Heart right ventricle (tissue), 16 donors: ENCODE results near the gene FANCC. TPM values are rescaled to one million over a fixed set of nuclear protein-coding genes. Genes with fewer than 3 reads are reported as not detected.
"Not testable (repeated sequence)": the region's sequence is repeated elsewhere in the genome, so short reads cannot be mapped to it uniquely, and the experiment has no call there.

ENCODE experiments used
- ATAC-seq, 8 donors: fragments of 200-7000 bp; cut with Tn5 transposase; one replicate each; pipeline ENCODE4 v1.9.1; 2020; ENCODE audit warnings: mild to moderate bottlenecking in 8 of 8, moderate library complexity in 8 of 8, moderate number of reproducible peaks in 1 of 8
- DNase-seq, 2 donors: peaks; one replicate each; pipeline ENCODE4 v3.0.0-alpha.2; 2020
- H3K27ac ChIP-seq, 10 donors: fragments of 200-600 bp; sonication (generic) in 2 of 10; one replicate each; pipeline versions ENCODE4 v1.5.0 to v1.8.0; 2020 to 2022; ENCODE audit warnings: mild to moderate bottlenecking in 3 of 10
- H3K27me3 ChIP-seq, 7 donors: fragments of 200-600 bp; one replicate each; pipeline ENCODE4 v1.8.0; 2021 to 2022; ENCODE audit warnings: mild to moderate bottlenecking in 2 of 7
- H3K36me3 ChIP-seq, 9 donors: fragments of 200-600 bp; sonication (generic) in 1 of 9; one replicate each; pipeline versions ENCODE4 v1.5.0 to v1.8.0; 2020 to 2022; ENCODE audit warnings: mild to moderate bottlenecking in 2 of 9
- H3K4me1 ChIP-seq, 9 donors: fragments of 200-600 bp; sonication (generic) in 1 of 9; one replicate each; pipeline versions ENCODE4 v1.5.0 to v1.8.0; 2020 to 2022; ENCODE audit warnings: mild to moderate bottlenecking in 4 of 9
- H3K4me3 ChIP-seq, 10 donors: fragments of 200-600 bp; sonication (generic) in 2 of 10; one replicate each; pipeline versions ENCODE4 v1.5.0 to v1.8.0; 2020 to 2022; ENCODE audit warnings: mild to moderate bottlenecking in 7 of 10, moderate library complexity in 2 of 10
- H3K9me3 ChIP-seq, 11 donors: fragments of 200-600 bp in 10 of 11; sonication (generic) in 2 of 11; one replicate each; pipeline versions ENCODE4 v1.5.0 to v1.8.0; 2013 to 2022; ENCODE audit warnings: mild to moderate bottlenecking in 2 of 11, control low read depth in 1 of 11, moderate library complexity in 1 of 11
- CTCF ChIP-seq, 9 donors: fragments of 200-600 bp; sonication (generic) in 2 of 9; IDR thresholded peaks; one replicate each; pipeline versions ENCODE4 v1.5.0 to v1.8.0; 2021 to 2022; ENCODE audit warnings: antibody characterized with exemption in 9 of 9, mild to moderate bottlenecking in 5 of 9, moderate library complexity in 1 of 9
- WGBS, 2 donors: extraction: QIAGEN DNeasy Blood & Tissue Kit; methylation state at CpG; one replicate each; pipeline ENCODE4 v1.1.7; 2013; ENCODE audit warnings: inconsistent platforms in 1 of 2; 5-methylcytosine and 5-hydroxymethylcytosine counted together
- intact Hi-C, 10 donors: fragments of 100-400 bp; cut with DNase I; formaldehyde crosslinking; loops; one replicate each; pipeline versions ENCODE4 v1.11.1 to v1.14.2; 2022
- polyA plus RNA-seq, 2 donors: library from polyadenylated mRNA; stranded (reverse); fragments of 200-250 nt; gene quantifications; one replicate each; pipeline ENCODE4 v1.2.3, GENCODE V29; 2013
- total RNA-seq, 10 donors: library from RNA; stranded (reverse); fragmentation: NEBNext Ultra II Directional in 3 of 10; extraction: Animal tissue kit (Norgen Biotek cat#: 25700) in 3 of 10; gene quantifications; one replicate each; pipeline versions ENCODE4 v1.2.1 to v1.2.4, GENCODE V29; 2021 to 2023
- donor health status: Arrhythmogenic right ventricular cardiomyopathy.
- donor health status: ischemic (EF 13 %, LVEDD 7.1; RV severe dilation, severe dysfunction).
- donor health status: healthy with polysubstance abuse.
- donor health status: DM: no; HTN: yes; CAD: no.
- donor health status: DM: no; HTN: no; CAD: no.
- donor health status: ischemic (EF 25% LVEDD 6.9; RV normal size, moderate dysfunction).
- donor health status: ischemic (EF 25% LVEDD 5.7; RV mildly dilated, moderate dysfunction).
- donor health status: healthy.
- donor health status: DM: yes; HTN: yes; CAD: no.
- donor health status: Ischemic cardiomyopathy.
- donor health status: ischemic (EF 35%, LVEDD 5.7; RV mildly dilated, moderate dysfunction).
- donor health status: nonischemic (EF 11% LVEDD 7.7; RV severe dilation, severe dysfunction).
- donor health status: DM: yes; HTN: yes; CAD: no.
- donor health status: PGD.
- donor health status: ischemic (EF 29% LVEDD 5.4; RV normal size, mild dysfunction).
- donor health status: nonischemic (EF 23%, LVEDD 6.1; RV moderate dilation, normal function).

Gene FANCC
- total and polyA plus RNA-seq, 12 donors: 2.9 to 6.8 (median 4.3) TPM

DNA sequence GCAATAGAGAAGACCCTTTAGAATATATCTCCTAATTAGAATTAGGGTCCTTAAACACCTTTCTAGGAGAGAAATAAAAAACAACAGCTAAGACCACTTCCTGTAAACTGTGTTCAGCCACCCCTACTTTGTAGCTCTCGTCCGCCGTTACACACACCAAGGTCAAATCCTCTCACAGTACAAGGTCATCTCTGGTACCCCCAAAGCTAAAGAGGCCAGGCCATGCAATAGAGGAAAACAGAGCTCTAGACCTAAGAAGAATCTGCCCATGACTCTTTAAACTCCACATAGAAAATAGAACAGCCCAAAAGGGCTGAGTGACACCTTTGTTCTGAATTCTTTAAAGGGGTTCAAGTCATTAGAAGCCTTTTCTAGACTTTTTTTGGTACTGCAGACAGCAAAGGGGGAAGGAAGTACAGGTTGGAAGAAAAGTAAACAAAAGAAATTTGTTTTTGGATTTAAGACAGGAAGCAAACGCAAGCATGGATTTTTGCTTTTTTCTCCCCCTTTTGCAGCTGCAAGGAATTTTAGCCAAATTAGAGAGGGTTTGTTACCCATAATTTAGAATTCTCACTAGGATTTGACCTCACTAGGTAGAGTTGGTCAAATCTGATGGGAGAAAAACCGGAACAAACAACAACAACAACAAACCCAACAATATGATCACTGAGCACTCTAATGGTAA is 13.4 kb upstream of the FANCC start:
- 75 to 83% methylated on average over 5 of the region's 5 CpGs for WGBS, 2 donors
- Histone ChIP-seq H3K4me1 (no peaks in the 10 kb centered on the region), H3K9me3 (peaks cover 0 to 27% (median 5%) of the 10 kb centered on the region in 11 donors), H3K36me3 (no peaks in the 10 kb centered on the region), H3K4me3 (no peak overlapping the region), H3K27me3 (peaks cover 0 to 5% (median 0%) of the 10 kb centered on the region in 7 donors), H3K27ac (no peak overlapping the region)
- intact Hi-C loops: no loop called here
- DNase-seq: no peak
- TF ChIP-seq CTCF (IDR thresholded peaks at IDR 0.05): no peak
- no peak for ATAC-seq

GRCh38 chr9:95329061-95329460 is 11.6 kb upstream of the FANCC start:
- not testable (repeated sequence) for H3K4me3 ChIP-seq, H3K36me3 ChIP-seq, H3K4me1 ChIP-seq, DNase-seq, ATAC-seq, H3K27ac ChIP-seq, H3K27me3 ChIP-seq
- intact Hi-C loops: loop anchor here in 1 of 10 donors (10.0 kb wide), 1 partner anchor 136 kb away; no protein-coding TSS in a partner anchor
- H3K9me3 ChIP-seq: peaks cover 0 to 36% (median 5%) of the 10 kb centered on the region in 11 donors
- WGBS, 2 donors: 91 to 93% methylated on average over 6 of the region's 6 CpGs

- H3K27ac ChIP-seq: no peak overlapping the region
- no peak for ATAC-seq
- H3K36me3 ChIP-seq: no peaks in the 10 kb centered on the region
- intact Hi-C loops: loop anchor here in 1 of 10 donors (10.0 kb wide), 1 partner anchor 137 kb away; no protein-coding TSS in a partner anchor
- H3K4me3 ChIP-seq: no peak overlapping the region
- no peak for TF ChIP-seq CTCF (IDR thresholded peaks at IDR 0.05)
- H3K9me3 ChIP-seq: peaks cover 0 to 36% (median 5%) of the 10 kb centered on the region in 11 donors
- no peaks in the 10 kb centered on the region for H3K4me1 ChIP-seq
- H3K27me3 ChIP-seq: peaks cover 0 to 5% (median 0%) of the 10 kb centered on the region in 7 donors
- DNase-seq: no peak
- 30 to 36% methylated on average over 1 of the region's 1 CpG for WGBS, 2 donors
Observed at GRCh38 chr9:95327239-95327865, 9.8 kb upstream of the FANCC start.

DNA sequence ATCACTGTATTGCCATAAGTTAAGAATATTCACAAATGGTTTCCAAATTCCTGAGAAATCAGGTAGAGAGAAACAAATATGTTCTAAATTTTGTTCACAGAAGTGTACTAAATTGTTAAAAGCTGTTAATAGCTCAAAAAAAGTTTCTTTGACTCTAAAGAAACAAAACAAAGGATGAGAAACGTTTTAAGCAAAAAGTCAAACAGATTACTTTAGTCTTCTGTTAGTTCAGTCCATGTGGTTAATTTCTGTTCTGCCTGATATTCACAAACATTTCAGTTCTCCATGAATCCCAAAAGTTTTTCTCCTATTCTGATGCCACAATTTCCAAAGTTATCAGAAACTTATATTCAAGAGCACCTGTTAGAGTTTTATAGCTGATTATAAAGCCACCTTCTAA is 7.7 kb upstream of the FANCC start:
- Histone ChIP-seq H3K9me3 (peaks cover 0 to 36% (median 5%) of the 10 kb centered on the region in 11 donors), H3K4me1 (no peaks in the 10 kb centered on the region), H3K4me3 (no peak overlapping the region), H3K27me3 (peaks cover 0 to 3% (median 0%) of the 10 kb centered on the region in 7 donors), H3K27ac (no peak overlapping the region), H3K36me3 (no peaks in the 10 kb centered on the region)
- no peak for TF ChIP-seq CTCF (IDR thresholded peaks at IDR 0.05)
- intact Hi-C loops: loop anchor here in 1 of 10 donors (10.0 kb wide), 1 partner anchor 140 kb away; no protein-coding TSS in a partner anchor
- ATAC-seq: no peak
- 46 to 61% methylated on average over 1 of the region's 1 CpG for WGBS, 2 donors
- no peak for DNase-seq
